Stomach (tissue), 4 donors: Measurements from ENCODE around the gene WWC2.

Source experiments
- CTCF ChIP-seq, 7 experiments: fragments of 450-650 bp in 4 of 7; fragments of 200-600 bp in 3 of 7; sonication (generic) in 3 of 7; IDR thresholded peaks; one replicate each; pipeline ENCODE4 v1.5.1; 2016 to 2019; ENCODE audit warnings: antibody characterized with exemption in 7 of 7, control low read depth in 2 of 7, mild to moderate bottlenecking in 1 of 7
- POLR2A ChIP-seq, 4 donors: fragments of 450-650 bp; IDR thresholded peaks; one replicate each; pipeline ENCODE4 v1.6.1; 2016; ENCODE audit warnings: antibody characterized with exemption in 4 of 4, control low read depth in 2 of 4, mild to moderate bottlenecking in 1 of 4, moderate library complexity in 1 of 4
- POLR2AphosphoS5 ChIP-seq, 3 donors: sonication (generic); formaldehyde crosslinking; IDR thresholded peaks; one replicate each; pipeline ENCODE4 v1.6.1; 2016; ENCODE audit warnings: antibody characterized with exemption in 3 of 3

- TF ChIP-seq CTCF (IDR thresholded peaks at IDR 0.05) (no peak), POLR2AphosphoS5 (IDR thresholded peaks at IDR 0.05) (no peak), POLR2A (IDR thresholded peaks at IDR 0.05) (no peak)
These were observed 81.6 kb downstream of the WWC2 start for GRCh38 chr4:183180621-183181020.
